SH-SY5Y (cell line): ENCODE measurements around the gene CHIT1.

Experiments used
- GATA2 ChIP-seq: IDR thresholded peaks from 2 replicates; pipeline ENCODE4 v1.6.1; 2011; ENCODE audit warnings: mild to moderate bottlenecking, low read depth, low read length
- GATA3 ChIP-seq: IDR thresholded peaks from 2 replicates; pipeline ENCODE4 v1.6.1; 2011; ENCODE audit warnings: low read depth, mild to moderate bottlenecking, low read length, moderate library complexity

DNA sequence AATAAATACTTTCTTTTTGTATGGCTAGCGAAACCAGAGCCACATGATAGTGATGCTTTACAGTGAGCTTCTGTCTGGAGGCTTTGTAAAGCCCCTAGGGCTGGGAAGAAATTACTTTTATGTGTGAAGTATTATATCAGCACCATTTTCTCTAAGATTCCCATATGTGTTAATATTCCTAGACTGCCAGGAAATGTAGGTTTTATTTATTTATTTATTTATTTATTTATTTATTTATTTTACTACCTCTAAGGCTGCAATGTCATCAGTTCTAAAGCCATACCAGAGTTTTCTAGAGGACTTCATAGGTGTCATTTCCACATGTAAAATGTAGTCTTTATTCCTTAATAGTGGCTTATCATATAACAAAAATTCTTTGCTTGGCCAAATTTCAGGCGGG, 38.5 kb downstream of the CHIT1 start:
- TF ChIP-seq GATA2: no peak
- no peak for TF ChIP-seq GATA3
